ENCODE data around the gene KCTD2. TPM values are rescaled to one million over a fixed set of nuclear protein-coding genes. Genes with fewer than 3 reads are reported as not detected.
"Not testable (repeated sequence)": the region's sequence is repeated elsewhere in the genome, so short reads cannot be mapped to it uniquely, and the experiment has no call there.

The KCTD2 gene
- total RNA-seq, 1 donor from 2014 or later, result 19.5 TPM

- peaks cover 61% of the 10 kb centered on the region for H3K36me3 Mint-ChIP-seq (ENCODE audit: low read depth)
- ChIA-PET POLR2A (interaction anchor here (0.6 kb wide), 1 partner anchor 58 kb away, joined by 5 read pairs; no protein-coding TSS in a partner anchor), CTCF (no interaction called here)
- intact Hi-C loops (cut with micrococcal nuclease), result no loop called here
- H3K27me3 Mint-ChIP-seq, result no peaks in the 10 kb centered on the region
- H3K9me3 Mint-ChIP-seq, result no peaks in the 10 kb centered on the region
- no peak for DNase-seq
- peaks cover 10% of the 10 kb centered on the region for H3K4me1 Mint-ChIP-seq
- H3K4me3 Mint-ChIP-seq, result no peak overlapping the region
- no peak for ATAC-seq (ENCODE audit: low read depth)
- TF ChIP-seq, protein P1, sequence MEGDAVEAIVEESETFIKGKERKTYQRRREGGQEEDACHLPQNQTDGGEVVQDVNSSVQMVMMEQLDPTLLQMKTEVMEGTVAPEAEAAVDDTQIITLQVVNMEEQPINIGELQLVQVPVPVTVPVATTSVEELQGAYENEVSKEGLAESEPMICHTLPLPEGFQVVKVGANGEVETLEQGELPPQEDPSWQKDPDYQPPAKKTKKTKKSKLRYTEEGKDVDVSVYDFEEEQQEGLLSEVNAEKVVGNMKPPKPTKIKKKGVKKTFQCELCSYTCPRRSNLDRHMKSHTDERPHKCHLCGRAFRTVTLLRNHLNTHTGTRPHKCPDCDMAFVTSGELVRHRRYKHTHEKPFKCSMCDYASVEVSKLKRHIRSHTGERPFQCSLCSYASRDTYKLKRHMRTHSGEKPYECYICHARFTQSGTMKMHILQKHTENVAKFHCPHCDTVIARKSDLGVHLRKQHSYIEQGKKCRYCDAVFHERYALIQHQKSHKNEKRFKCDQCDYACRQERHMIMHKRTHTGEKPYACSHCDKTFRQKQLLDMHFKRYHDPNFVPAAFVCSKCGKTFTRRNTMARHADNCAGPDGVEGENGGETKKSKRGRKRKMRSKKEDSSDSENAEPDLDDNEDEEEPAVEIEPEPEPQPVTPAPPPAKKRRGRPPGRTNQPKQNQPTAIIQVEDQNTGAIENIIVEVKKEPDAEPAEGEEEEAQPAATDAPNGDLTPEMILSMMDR (IDR thresholded peaks at IDR 0.05), result no peak
- H3K27ac Mint-ChIP-seq, result no peak overlapping the region
Observed at GRCh38 chr17:75019146-75019545, 27.9 kb upstream of the KCTD2 start.

- intact Hi-C loops (cut with micrococcal nuclease), result no loop called here
- ATAC-seq (ENCODE audit: low read depth) (no peak), DNase-seq (no peak)
- Mint-ChIP-seq H3K36me3 (ENCODE audit: low read depth) (peaks cover 59% of the 10 kb centered on the region), H3K4me1 (peaks cover 10% of the 10 kb centered on the region), H3K9me3 (no peaks in the 10 kb centered on the region), H3K4me3 (no peak overlapping the region), H3K27ac (no peak overlapping the region), H3K27me3 (no peaks in the 10 kb centered on the region)
- CTCF ChIA-PET, result no interaction called here
- POLR2A ChIA-PET, result interaction anchor here (0.6 to 0.7 kb wide), 2 partner anchors 58 kb away, joined by 5 read pairs; no protein-coding TSS in a partner anchor
- TF ChIP-seq, protein P1 (IDR thresholded peaks at IDR 0.05), result no peak
Observed at GRCh38 chr17:75019710-75020109, 27.3 kb upstream of the KCTD2 start.

DNA sequence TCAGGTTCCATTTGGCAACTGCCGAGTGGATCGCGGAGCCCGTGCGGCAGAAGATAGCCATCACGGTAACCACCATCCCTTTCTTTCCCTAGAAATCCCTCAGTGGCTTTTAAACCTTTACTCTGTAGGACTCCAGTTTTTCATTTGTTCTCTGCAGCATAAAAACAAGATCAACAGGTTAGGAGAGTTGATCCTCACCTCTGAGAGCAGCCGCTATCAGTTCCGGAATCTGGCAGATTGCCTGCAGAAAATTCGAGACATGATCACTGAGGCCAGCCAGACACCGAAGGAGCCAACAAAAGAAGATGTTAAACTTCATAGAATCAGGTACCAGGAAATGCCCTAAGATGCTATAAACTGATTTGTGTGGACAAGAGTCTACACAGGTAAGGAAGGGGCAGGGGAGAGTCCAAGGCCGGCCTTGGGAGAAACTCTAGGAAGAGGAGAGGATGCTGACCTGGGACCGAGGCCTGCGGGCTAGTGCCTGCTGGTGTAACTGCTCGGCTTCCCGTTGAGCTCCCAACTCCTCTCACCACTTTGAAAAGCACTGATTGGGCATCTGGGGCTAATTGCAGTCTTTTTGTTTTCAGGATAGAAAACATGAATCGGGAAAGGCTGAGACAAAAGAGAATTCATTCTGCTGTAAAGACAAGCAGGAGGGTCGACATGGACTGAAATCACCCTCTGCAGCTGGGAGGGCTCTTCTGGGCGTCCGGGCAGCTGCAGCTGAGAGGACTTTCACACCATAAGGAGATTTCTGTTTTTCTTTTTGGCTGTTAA, 26.5 kb upstream of the KCTD2 start:
- no peak for ATAC-seq (ENCODE audit: low read depth)
- DNase-seq, result no peak
- Mint-ChIP-seq H3K27me3 (no peaks in the 10 kb centered on the region), H3K9me3 (no peaks in the 10 kb centered on the region), H3K27ac (no peak overlapping the region), H3K4me1 (peaks cover 10% of the 10 kb centered on the region), H3K4me3 (no peak overlapping the region), H3K36me3 (ENCODE audit: low read depth) (peaks cover 57% of the 10 kb centered on the region)
- CTCF ChIA-PET, result no interaction called here
- intact Hi-C loops (cut with micrococcal nuclease), result no loop called here
- POLR2A ChIA-PET, result no interaction called here
- TF ChIP-seq, protein P1 (IDR thresholded peaks at IDR 0.05), result no peak

- Mint-ChIP-seq H3K27ac (no peak overlapping the region), H3K9me3 (peaks cover 6% of the 10 kb centered on the region), H3K36me3 (ENCODE audit: low read depth) (peaks cover 31% of the 10 kb centered on the region), H3K4me1 (peaks cover 10% of the 10 kb centered on the region), H3K27me3 (no peaks in the 10 kb centered on the region), H3K4me3 (no peak overlapping the region)
- TF ChIP-seq, protein P1 (IDR thresholded peaks at IDR 0.05), result no peak
- CTCF ChIA-PET, result interaction anchor here (1.2 to 1.6 kb wide), 3 partner anchors 13 to 177 kb away, joined by 3 to 5 read pairs (median 3); no protein-coding TSS in a partner anchor
- POLR2A ChIA-PET, result interaction anchor here (0.6 to 1.6 kb wide), 5 partner anchors 10 to 272 kb away, joined by 3 to 4 read pairs (median 3); partner anchors contain the start of genes CDR2L and MRPL58
- DNase-seq (no peak), ATAC-seq (ENCODE audit: low read depth) (no peak)
- intact Hi-C loops (cut with micrococcal nuclease), result no loop called here
Observed at GRCh38 chr17:75024686-75025397, 22.2 kb upstream of the KCTD2 start.

DNA sequence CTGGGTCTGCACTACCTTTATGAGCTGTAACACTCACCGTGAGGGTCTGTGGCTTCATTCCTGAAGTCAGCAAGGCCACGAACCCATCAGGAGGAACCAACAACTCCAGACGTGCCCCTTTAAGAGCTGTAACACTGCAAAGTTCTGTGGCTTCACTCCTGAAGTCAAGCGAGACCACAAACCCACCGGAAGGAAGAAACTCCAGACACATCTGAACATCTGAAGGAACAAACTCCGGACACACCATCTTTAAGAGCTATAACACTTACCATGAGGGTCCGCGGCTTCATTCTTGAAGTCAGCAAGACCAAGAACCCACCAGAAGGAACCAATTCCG, 21.7 kb upstream of the KCTD2 start:
- Mint-ChIP-seq H3K4me1 (peaks cover 10% of the 10 kb centered on the region), H3K36me3 (ENCODE audit: low read depth) (peaks cover 27% of the 10 kb centered on the region)
- intact Hi-C loops (cut with micrococcal nuclease); ATAC-seq (ENCODE audit: low read depth); H3K27ac Mint-ChIP-seq; H3K9me3 Mint-ChIP-seq; DNase-seq; H3K4me3 Mint-ChIP-seq; H3K27me3 Mint-ChIP-seq: not testable (repeated sequence)
- ChIA-PET POLR2A (interaction anchor here (0.6 to 1.6 kb wide), 3 partner anchors 13 to 222 kb away, joined by 3 to 4 read pairs (median 3); partner anchors contain the start of genes CDR2L and MRPL58), CTCF (interaction anchor here (1.6 kb wide), 1 partner anchor 13 kb away, joined by 3 read pairs; no protein-coding TSS in a partner anchor)

DNA sequence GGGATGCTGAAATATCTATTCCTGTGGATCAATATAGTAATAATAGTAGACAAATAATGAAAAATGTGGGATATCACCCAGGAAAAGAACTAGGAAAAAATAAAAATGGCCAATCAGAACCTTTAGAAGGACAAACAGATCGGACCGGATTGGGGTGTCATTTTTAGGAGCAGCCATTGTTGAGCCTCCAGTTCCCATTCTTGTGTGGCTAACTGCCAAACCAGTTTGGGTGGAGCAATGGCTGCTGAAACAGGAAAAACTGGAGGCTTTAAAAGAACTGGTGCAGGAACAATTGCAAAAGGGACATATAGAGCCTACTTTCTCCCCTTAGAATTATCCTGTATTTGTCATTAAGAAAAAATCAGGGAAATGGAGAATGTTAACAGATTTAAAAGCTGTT, 20.4 kb upstream of the KCTD2 start:
- H3K4me3 Mint-ChIP-seq; intact Hi-C loops (cut with micrococcal nuclease); DNase-seq; CTCF ChIA-PET; H3K27me3 Mint-ChIP-seq; H3K27ac Mint-ChIP-seq; H3K9me3 Mint-ChIP-seq; ATAC-seq (ENCODE audit: low read depth): not testable (repeated sequence)
- peaks cover 10% of the 10 kb centered on the region for H3K4me1 Mint-ChIP-seq
- POLR2A ChIA-PET, result interaction anchor here (0.6 kb wide), 1 partner anchor 34 kb away, joined by 3 read pairs; no protein-coding TSS in a partner anchor
- peaks cover 14% of the 10 kb centered on the region for H3K36me3 Mint-ChIP-seq (ENCODE audit: low read depth)

Measured in activated B cell treated with CpG ODN at 0.5 μM for 24 hours (primary cell).